HL-60 (cell line): Measurements from ENCODE around the gene DTX4.

Experiments
- DNase-seq, 2 experiments: peaks; one replicate each; pipeline ENCODE4 v3.0.0-alpha.2; 2010 to 2020; ENCODE audit warnings: low read depth in 1 of 2, low spot score in 1 of 2
- H3K27ac ChIP-seq: fragments of 250-450 bp; sonication (Bioruptor Pico); replicated peaks from 2 replicates; pipeline ENCODE4 v1.5.1; 2020; ENCODE audit warnings: mild to moderate bottlenecking, moderate library complexity
- H3K27me3 ChIP-seq: fragments of 250-450 bp; sonication (Bioruptor Pico); 2 replicates; pipeline ENCODE4 v1.5.1; 2021; ENCODE audit warnings: mild to moderate bottlenecking, moderate library complexity; ENCODE audit not compliant: insufficient read depth, poor library complexity, severe bottlenecking
- H3K4me3 ChIP-seq: replicated peaks from 2 replicates; pipeline ENCODE4 v1.5.1; 2011; ENCODE audit warnings: mild to moderate bottlenecking, control low read depth, low read length; ENCODE audit not compliant: insufficient read depth
- CTCF ChIP-seq: IDR thresholded peaks from one replicate; pipeline ENCODE4 v1.5.1; 2011; ENCODE audit warnings: low read length, control low read depth, inconsistent platforms; ENCODE audit not compliant: insufficient read depth
- GABPA ChIP-seq: IDR thresholded peaks from 2 replicates; pipeline ENCODE4 v1.6.1; 2012; ENCODE audit warnings: low read depth
- POLR2AphosphoS5 ChIP-seq: IDR thresholded peaks from 2 replicates; pipeline ENCODE4 v1.6.1; 2012; ENCODE audit warnings: low read depth
- REST ChIP-seq: IDR thresholded peaks from 2 replicates; pipeline ENCODE4 v1.6.1; 2012; ENCODE audit warnings: low read depth; ENCODE audit not compliant: insufficient replicate concordance
- SPI1 ChIP-seq: IDR thresholded peaks from 2 replicates; pipeline ENCODE4 v1.6.1; 2012; ENCODE audit warnings: low read depth, mild to moderate bottlenecking, borderline replicate concordance

DTX4 gene

GRCh38 chr11:59178402-59178801 lies 6.5 kb downstream of the DTX4 start:
- no peak overlapping the region for H3K4me3 ChIP-seq
- H3K27ac ChIP-seq: no peak overlapping the region
- TF ChIP-seq SPI1: no peak
- TF ChIP-seq REST: no peak
- TF ChIP-seq POLR2AphosphoS5: no peak
- TF ChIP-seq CTCF: no peak
- no peak for TF ChIP-seq GABPA
- DNase-seq: no peak
- peaks cover 7% of the 10 kb centered on the region for H3K27me3 ChIP-seq

GRCh38 chr11:59179121-59179520 lies 7.2 kb downstream of the DTX4 start:
- DNase-seq: no peak
- Histone ChIP-seq H3K4me3 (no peak overlapping the region), H3K27ac (no peak overlapping the region), H3K27me3 (peaks cover under 1% of the 10 kb centered on the region)
- TF ChIP-seq CTCF (no peak), SPI1 (no peak), REST (no peak), POLR2AphosphoS5 (no peak), GABPA (no peak)

- Histone ChIP-seq H3K4me3 (no peak overlapping the region), H3K27ac (no peak overlapping the region), H3K27me3 (no peaks in the 10 kb centered on the region)
- no peak for TF ChIP-seq POLR2AphosphoS5
- no peak for TF ChIP-seq SPI1
- TF ChIP-seq CTCF: no peak
- no peak for TF ChIP-seq GABPA
- no peak for TF ChIP-seq REST
- DNase-seq: no peak
These were observed 8.3 kb downstream of the DTX4 start for GRCh38 chr11:59180168-59180776.
